SJCRH30 (cell line): ENCODE measurements around the gene INTS11. TPM values are rescaled to one million over a fixed set of nuclear protein-coding genes. Genes with fewer than 3 reads are reported as not detected.

ENCODE experiments used
- DNase-seq, 2 experiments: peaks; one replicate each; pipeline ENCODE4 v3.0.0-alpha.2; 2015 to 2020
- H3K27ac ChIP-seq: fragments of 250-450 bp; sonication (Bioruptor Pico); 2 replicates; pipeline ENCODE4 v1.5.1; 2020; ENCODE audit warnings: mild to moderate bottlenecking, moderate library complexity
- H3K27me3 ChIP-seq: fragments of 250-450 bp; sonication (Bioruptor Pico); 2 replicates; pipeline ENCODE4 v1.5.1; 2020; ENCODE audit warnings: mild to moderate bottlenecking, moderate library complexity
- H3K36me3 ChIP-seq: fragments of 250-450 bp; sonication (Bioruptor Pico); 2 replicates; pipeline ENCODE4 v1.5.1; 2020; ENCODE audit warnings: mild to moderate bottlenecking, moderate library complexity
- H3K4me1 ChIP-seq: fragments of 250-450 bp; sonication (Bioruptor Pico); 2 replicates; pipeline ENCODE4 v1.5.1; 2020; ENCODE audit warnings: mild to moderate bottlenecking, moderate library complexity
- H3K4me3 ChIP-seq: fragments of 250-450 bp; sonication (Bioruptor Pico); 2 replicates; pipeline ENCODE4 v1.5.1; 2020; ENCODE audit warnings: mild to moderate bottlenecking, moderate library complexity
- H3K9me3 ChIP-seq: fragments of 250-450 bp; sonication (Bioruptor Pico); replicated peaks from 2 replicates; pipeline ENCODE4 v1.5.1; 2020; ENCODE audit warnings: mild to moderate bottlenecking, moderate library complexity
- total RNA-seq: library from RNA; depleted of rRNA; stranded (reverse); fragments of >200 nt; shearing (Covaris generic); gene quantifications from 2 replicates; pipeline ENCODE4 v1.2.3, GENCODE V29; 2014

INTS11 gene
- total RNA-seq, 1 experiment from 2014 or later = 78.7 TPM

GRCh38 chr1:1310476-1311053 is 13.9 kb downstream of the INTS11 start:
- no peak overlapping the region for H3K27ac ChIP-seq
- DNase-seq = no peak
- peaks cover 51% of the 10 kb centered on the region for H3K36me3 ChIP-seq
- peaks cover 13% of the 10 kb centered on the region for H3K4me1 ChIP-seq
- H3K4me3 ChIP-seq = no peak overlapping the region
- no peaks in the 10 kb centered on the region for H3K27me3 ChIP-seq
- no peaks in the 10 kb centered on the region for H3K9me3 ChIP-seq

- H3K27me3 ChIP-seq = no peaks in the 10 kb centered on the region
- H3K4me1 ChIP-seq = peaks cover 17% of the 10 kb centered on the region
- no peaks in the 10 kb centered on the region for H3K9me3 ChIP-seq
- no peak overlapping the region for H3K4me3 ChIP-seq
- H3K36me3 ChIP-seq = peaks cover 48% of the 10 kb centered on the region
- DNase-seq = no peak
- no peak overlapping the region for H3K27ac ChIP-seq
These were observed 14.4 kb downstream of the INTS11 start for GRCh38 chr1:1310109-1310385.

- no peak for DNase-seq
- no peaks in the 10 kb centered on the region for H3K9me3 ChIP-seq
- peaks cover 42% of the 10 kb centered on the region for H3K36me3 ChIP-seq
- no peaks in the 10 kb centered on the region for H3K27me3 ChIP-seq
- peak overlapping the region; percentile 79 for H3K4me3 ChIP-seq
- H3K4me1 ChIP-seq = peaks cover 18% of the 10 kb centered on the region
- H3K27ac ChIP-seq = no peak overlapping the region
These were observed 15.0 kb downstream of the INTS11 start for GRCh38 chr1:1309251-1310108.

- DNase-seq = no peak
- Histone ChIP-seq H3K36me3 (peaks cover 36% of the 10 kb centered on the region), H3K9me3 (no peaks in the 10 kb centered on the region), H3K4me3 (peak overlapping the region; percentile 79), H3K27me3 (no peaks in the 10 kb centered on the region), H3K4me1 (peaks cover 23% of the 10 kb centered on the region), H3K27ac (peak overlapping the region; percentile 54)
These were observed 15.7 kb downstream of the INTS11 start for GRCh38 chr1:1308756-1309250.

- Histone ChIP-seq H3K4me3 (peak within 1 kb of the TSS; percentile 79), H3K27me3 (no peaks in the 10 kb centered on the region), H3K9me3 (no peaks in the 10 kb centered on the region), H3K27ac (peak within 1 kb of the TSS; percentile 74), H3K4me1 (peaks cover 24% of the 10 kb centered on the region), H3K36me3 (peaks cover 29% of the 10 kb centered on the region)
- peak; percentile 90 to 95 for DNase-seq
These were observed 16.3 kb downstream of the INTS11 start, which contains the start of the genes ACAP3 and PUSL1 for GRCh38 chr1:1307923-1308755. Gene ACAP3 (minus strand): TSS chr1:1307930. CDS start chr1:1307815, 115 bp downstream. Gene PUSL1 (plus strand): TSS chr1:1308597. CDS start chr1:1308644, 47 bp downstream.

GRCh38 chr1:1307261-1307922 is 17.1 kb downstream of the INTS11 start:
- peaks cover 24% of the 10 kb centered on the region for H3K4me1 ChIP-seq
- no peaks in the 10 kb centered on the region for H3K9me3 ChIP-seq
- peaks cover 22% of the 10 kb centered on the region for H3K36me3 ChIP-seq
- no peaks in the 10 kb centered on the region for H3K27me3 ChIP-seq
- no peak overlapping the region; the same call in 1 of the 2 replicates for H3K27ac ChIP-seq
- H3K4me3 ChIP-seq = peak overlapping the region; percentile 79
- DNase-seq = peak; percentile 47

- no peak for DNase-seq
- H3K4me3 ChIP-seq = peak overlapping the region; percentile 79
- H3K27ac ChIP-seq = no peak overlapping the region; the same call in 1 of the 2 replicates
- H3K4me1 ChIP-seq = peaks cover 24% of the 10 kb centered on the region
- no peaks in the 10 kb centered on the region for H3K9me3 ChIP-seq
- H3K36me3 ChIP-seq = peaks cover 18% of the 10 kb centered on the region
- H3K27me3 ChIP-seq = no peaks in the 10 kb centered on the region
These were observed 17.7 kb downstream of the INTS11 start for GRCh38 chr1:1306661-1307260.

GRCh38 chr1:1306070-1306660 is 18.3 kb downstream of the INTS11 start:
- DNase-seq = peak; percentile 73 to 77
- H3K27ac ChIP-seq = peak overlapping the region; percentile 76

GRCh38 chr1:1305300-1306069 is 19.0 kb downstream of the INTS11 start:
- Histone ChIP-seq H3K27ac (peak overlapping the region; percentile 76), H3K4me3 (peak overlapping the region; percentile 79), H3K4me1 (peaks cover 24% of the 10 kb centered on the region), H3K9me3 (no peaks in the 10 kb centered on the region), H3K27me3 (no peaks in the 10 kb centered on the region), H3K36me3 (peaks cover 11% of the 10 kb centered on the region; the same call in 1 of the 2 replicates)
- peak; percentile 91 to 93 for DNase-seq

More at GRCh38 chr1:1306070-1306660, 18.3 kb downstream of the INTS11 start:
- H3K36me3 ChIP-seq = peaks cover 12% of the 10 kb centered on the region; the same call in 1 of the 2 replicates
- H3K27me3 ChIP-seq = no peaks in the 10 kb centered on the region
- H3K4me3 ChIP-seq = peak overlapping the region; percentile 79
- H3K4me1 ChIP-seq = peaks cover 24% of the 10 kb centered on the region
- no peaks in the 10 kb centered on the region for H3K9me3 ChIP-seq

- H3K27me3 ChIP-seq = no peaks in the 10 kb centered on the region
- H3K4me3 ChIP-seq = peak overlapping the region; percentile 79
- H3K9me3 ChIP-seq = no peaks in the 10 kb centered on the region
- H3K27ac ChIP-seq = peak overlapping the region; percentile 76
- DNase-seq = peak; percentile 96 to 97
- H3K36me3 ChIP-seq = peaks cover 3% of the 10 kb centered on the region; the same call in 1 of the 2 replicates
- peaks cover 24% of the 10 kb centered on the region for H3K4me1 ChIP-seq
These were observed 19.8 kb downstream of the INTS11 start for GRCh38 chr1:1304331-1305299.

- H3K4me3 ChIP-seq = no peak overlapping the region
- H3K9me3 ChIP-seq = no peaks in the 10 kb centered on the region
- H3K36me3 ChIP-seq = no peaks in the 10 kb centered on the region
- DNase-seq = no peak
- no peaks in the 10 kb centered on the region for H3K27me3 ChIP-seq
- peaks cover 29% of the 10 kb centered on the region for H3K4me1 ChIP-seq
- no peak overlapping the region for H3K27ac ChIP-seq
These were observed 20.7 kb downstream of the INTS11 start for GRCh38 chr1:1303736-1304135.

GRCh38 chr1:1302951-1303509 is 21.4 kb downstream of the INTS11 start:
- peaks cover 34% of the 10 kb centered on the region for H3K4me1 ChIP-seq

More at GRCh38 chr1:1302951-1303509, 21.4 kb downstream of the INTS11 start:
- no peaks in the 10 kb centered on the region for H3K9me3 ChIP-seq
- no peak overlapping the region for H3K27ac ChIP-seq
- no peaks in the 10 kb centered on the region for H3K27me3 ChIP-seq
- DNase-seq = no peak
- no peak overlapping the region for H3K4me3 ChIP-seq
- H3K36me3 ChIP-seq = no peaks in the 10 kb centered on the region
